WTC11 (cell line): ENCODE data around the gene TTC33. TPM values are rescaled to one million over a fixed set of nuclear protein-coding genes. Genes with fewer than 3 reads are reported as not detected.
"Not testable (repeated sequence)": the region's sequence is repeated elsewhere in the genome, so short reads cannot be mapped to it uniquely, and the experiment has no call there.

Source experiments
- ATAC-seq: fragments of 200-7000 bp; cut with Tn5 transposase; 2 replicates; pipeline ENCODE4 v1.10.0; 2021; ENCODE audit warnings: mild to moderate bottlenecking, moderate library complexity
- CTCF ChIA-PET: fragments of 300-600 bp; sonication (Branson Sonifier 250); formaldehyde crosslinking; loops from one replicate; lab custom pipeline; 2021; ENCODE audit warnings: antibody characterized with exemption; lab: Charles Lee
- POLR2A ChIA-PET: fragments of 350-600 bp; sonication (Branson Sonifier 250); formaldehyde crosslinking; loops from one replicate; lab custom pipeline; 2021; ENCODE audit warnings: antibody characterized with exemption; lab: Charles Lee
- DNase-seq: peaks from one replicate; pipeline ENCODE4 v3.0.0; 2021; ENCODE audit warnings: low spot score
- H3K27ac Mint-ChIP-seq: 2 replicates; pipeline ENCODE4 v1.8.0; 2021; ENCODE audit warnings: mixed read lengths
- H3K27me3 Mint-ChIP-seq: 2 replicates; pipeline ENCODE4 v1.8.0; 2021; ENCODE audit warnings: low read depth, mild to moderate bottlenecking, moderate library complexity, mixed read lengths
- H3K36me3 Mint-ChIP-seq: 2 replicates; pipeline ENCODE4 v1.8.0; 2021; ENCODE audit warnings: mixed read lengths
- H3K4me1 Mint-ChIP-seq: 2 replicates; pipeline ENCODE4 v1.8.0; 2022; ENCODE audit warnings: mixed read lengths
- H3K4me3 Mint-ChIP-seq: 2 replicates; pipeline ENCODE4 v1.8.0; 2021; ENCODE audit warnings: mild to moderate bottlenecking, moderate library complexity, mixed read lengths
- H3K9me3 Mint-ChIP-seq: 2 replicates; pipeline ENCODE4 v1.8.0; 2021; ENCODE audit warnings: mixed read lengths
- ATF1 ChIP-seq: sonication (generic); formaldehyde crosslinking; IDR thresholded peaks from 2 replicates; pipeline ENCODE4 v1.8.1; 2023; ENCODE audit warnings: mild to moderate bottlenecking, moderate library complexity, missing genetic modification reagents
- CREB1 ChIP-seq: sonication (generic); formaldehyde crosslinking; IDR thresholded peaks from 2 replicates; pipeline ENCODE4 v1.8.0; 2023; ENCODE audit warnings: mild to moderate bottlenecking, missing genetic modification reagents
- ELF4 ChIP-seq: sonication (generic); formaldehyde crosslinking; IDR thresholded peaks from 2 replicates; pipeline ENCODE4 v1.8.1; 2022; ENCODE audit warnings: low read depth, mild to moderate bottlenecking, moderate library complexity, missing genetic modification reagents
- FOXJ3 ChIP-seq: sonication (generic); formaldehyde crosslinking; IDR thresholded peaks from 2 replicates; pipeline ENCODE4 v1.9.0; 2021; ENCODE audit warnings: missing genetic modification reagents, mild to moderate bottlenecking, borderline replicate concordance
- total RNA-seq: library from RNA; stranded (reverse); gene quantifications from 3 replicates; pipeline ENCODE4 v1.2.3, GENCODE V29; 2021
- TF ChIP-seq, protein P1 (sequence below): sonication (generic); formaldehyde crosslinking; IDR thresholded peaks from 2 replicates; pipeline ENCODE4 v1.8.0; 2022; ENCODE audit warnings: mild to moderate bottlenecking, missing genetic modification reagents
- TF ChIP-seq, protein P2 (sequence below): sonication (generic); formaldehyde crosslinking; IDR thresholded peaks from 2 replicates; pipeline ENCODE4 v1.8.1; 2023; ENCODE audit warnings: mild to moderate bottlenecking, missing genetic modification reagents
- TF ChIP-seq, protein P3 (sequence below): sonication (generic); formaldehyde crosslinking; IDR thresholded peaks from 2 replicates; pipeline ENCODE4 v1.8.0; 2022; ENCODE audit warnings: mild to moderate bottlenecking, missing genetic modification reagents
- TF ChIP-seq, protein P4 (sequence below): sonication (generic); formaldehyde crosslinking; IDR thresholded peaks from 2 replicates; pipeline ENCODE4 v1.8.1; 2023; ENCODE audit warnings: mild to moderate bottlenecking, missing genetic modification reagents, moderate library complexity

Gene TTC33
- total RNA-seq, 1 experiment from 2014 or later, result 9.2 TPM

DNA sequence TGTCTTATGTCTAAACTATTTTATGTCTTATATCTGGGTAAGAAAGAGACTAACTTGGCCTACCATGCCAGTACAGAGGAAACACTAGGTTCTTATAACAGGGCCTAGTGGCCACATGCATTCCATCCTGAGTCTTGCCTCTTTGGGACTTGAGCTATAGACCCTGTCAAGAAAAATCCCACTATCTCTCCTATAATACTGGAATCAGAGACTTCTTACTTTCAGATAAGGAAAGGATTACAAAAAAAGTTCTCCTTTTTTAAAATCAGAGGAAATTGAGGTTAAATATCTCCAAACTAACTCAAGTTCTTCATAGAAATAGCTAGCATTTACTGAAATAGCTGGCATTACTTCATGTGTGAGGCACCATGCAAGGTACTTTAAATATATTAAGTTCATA is 41.8 kb downstream of the TTC33 start (continued):
- TF ChIP-seq, protein P1, sequence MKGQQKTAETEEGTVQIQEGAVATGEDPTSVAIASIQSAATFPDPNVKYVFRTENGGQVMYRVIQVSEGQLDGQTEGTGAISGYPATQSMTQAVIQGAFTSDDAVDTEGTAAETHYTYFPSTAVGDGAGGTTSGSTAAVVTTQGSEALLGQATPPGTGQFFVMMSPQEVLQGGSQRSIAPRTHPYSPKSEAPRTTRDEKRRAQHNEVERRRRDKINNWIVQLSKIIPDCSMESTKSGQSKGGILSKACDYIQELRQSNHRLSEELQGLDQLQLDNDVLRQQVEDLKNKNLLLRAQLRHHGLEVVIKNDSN (CRISPR knock-in tag), result no peak
- no peak for TF ChIP-seq ATF1
- TF ChIP-seq, protein P2, sequence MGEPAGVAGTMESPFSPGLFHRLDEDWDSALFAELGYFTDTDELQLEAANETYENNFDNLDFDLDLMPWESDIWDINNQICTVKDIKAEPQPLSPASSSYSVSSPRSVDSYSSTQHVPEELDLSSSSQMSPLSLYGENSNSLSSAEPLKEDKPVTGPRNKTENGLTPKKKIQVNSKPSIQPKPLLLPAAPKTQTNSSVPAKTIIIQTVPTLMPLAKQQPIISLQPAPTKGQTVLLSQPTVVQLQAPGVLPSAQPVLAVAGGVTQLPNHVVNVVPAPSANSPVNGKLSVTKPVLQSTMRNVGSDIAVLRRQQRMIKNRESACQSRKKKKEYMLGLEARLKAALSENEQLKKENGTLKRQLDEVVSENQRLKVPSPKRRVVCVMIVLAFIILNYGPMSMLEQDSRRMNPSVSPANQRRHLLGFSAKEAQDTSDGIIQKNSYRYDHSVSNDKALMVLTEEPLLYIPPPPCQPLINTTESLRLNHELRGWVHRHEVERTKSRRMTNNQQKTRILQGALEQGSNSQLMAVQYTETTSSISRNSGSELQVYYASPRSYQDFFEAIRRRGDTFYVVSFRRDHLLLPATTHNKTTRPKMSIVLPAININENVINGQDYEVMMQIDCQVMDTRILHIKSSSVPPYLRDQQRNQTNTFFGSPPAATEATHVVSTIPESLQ (CRISPR knock-in tag), result no peak
- TF ChIP-seq, all 79 proteins: peak for 0

DNA sequence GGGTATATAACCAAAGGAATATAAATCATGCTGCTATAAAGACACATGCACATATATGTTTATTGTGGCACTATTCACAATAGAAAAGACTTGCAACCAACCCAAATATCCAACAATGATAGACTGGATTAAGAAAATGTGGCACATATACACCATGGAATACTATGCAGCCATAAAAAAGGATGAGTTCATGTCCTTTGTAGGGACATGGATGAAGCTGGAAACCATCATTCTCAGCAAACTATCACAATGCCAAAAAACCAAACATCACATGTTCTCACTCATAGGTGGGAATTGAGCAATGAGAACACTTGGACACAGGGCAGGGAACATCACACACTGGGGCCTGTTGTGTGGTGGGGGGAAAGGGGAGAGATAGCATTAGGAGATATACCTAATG is 45.2 kb downstream of the TTC33 start:
- H3K4me3 Mint-ChIP-seq, POLR2A ChIA-PET, CTCF ChIA-PET: not testable (repeated sequence)

DNA sequence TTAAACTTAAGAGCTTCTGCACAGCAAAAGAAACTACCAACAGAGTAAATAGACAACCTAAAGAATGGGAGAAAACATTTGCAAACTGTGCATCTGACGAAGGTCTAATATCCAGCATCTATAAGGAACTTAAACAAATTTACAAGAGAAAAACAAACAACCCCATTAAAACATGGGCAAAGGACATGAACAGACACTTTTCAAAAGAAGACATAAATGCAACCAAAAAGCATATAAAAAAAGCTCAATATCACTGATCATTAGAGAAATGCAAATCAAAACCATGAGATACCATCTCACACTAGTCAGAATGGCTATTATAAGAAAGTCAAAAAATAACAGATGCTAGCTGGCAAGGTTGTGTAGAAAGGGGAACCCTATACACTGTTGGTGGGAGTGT is 50.3 kb downstream of the TTC33 start:
- H3K4me1 Mint-ChIP-seq, H3K27me3 Mint-ChIP-seq, DNase-seq, POLR2A ChIA-PET, CTCF ChIA-PET, ATAC-seq, H3K27ac Mint-ChIP-seq, H3K4me3 Mint-ChIP-seq: not testable (repeated sequence)
- H3K36me3 Mint-ChIP-seq, result peaks cover 34% of the 10 kb centered on the region
- peaks cover 48% of the 10 kb centered on the region for H3K9me3 Mint-ChIP-seq

More for the DNA sequence above, 45.2 kb downstream of the TTC33 start:
- not testable (repeated sequence) for ATAC-seq, H3K4me1 Mint-ChIP-seq, H3K27ac Mint-ChIP-seq, H3K27me3 Mint-ChIP-seq, DNase-seq
- peaks cover 18% of the 10 kb centered on the region for H3K36me3 Mint-ChIP-seq
- H3K9me3 Mint-ChIP-seq, result peaks cover 20% of the 10 kb centered on the region

DNA sequence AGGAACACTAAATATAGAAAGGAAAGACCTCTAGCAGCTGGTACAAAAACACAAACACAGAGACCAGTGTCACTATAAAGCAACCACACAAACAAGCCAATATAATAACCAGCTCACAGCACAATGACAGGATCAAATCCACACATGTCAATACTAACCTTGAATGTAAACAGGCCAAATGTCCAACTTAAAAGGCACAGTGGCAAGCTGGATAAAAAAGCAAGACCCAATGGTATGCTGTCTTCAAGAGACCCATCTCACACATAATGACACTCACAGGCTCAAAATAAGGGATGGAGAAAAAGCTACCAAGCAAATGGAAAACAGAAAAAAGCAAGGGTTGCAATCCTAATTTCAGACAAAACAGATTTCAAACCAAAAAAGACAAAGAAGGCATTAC is 53.7 kb downstream of the TTC33 start:
- H3K27ac Mint-ChIP-seq, ATAC-seq, H3K4me3 Mint-ChIP-seq, POLR2A ChIA-PET, DNase-seq, H3K4me1 Mint-ChIP-seq, H3K27me3 Mint-ChIP-seq, CTCF ChIA-PET: not testable (repeated sequence)
- peaks cover 44% of the 10 kb centered on the region for H3K9me3 Mint-ChIP-seq
- peaks cover 28% of the 10 kb centered on the region for H3K36me3 Mint-ChIP-seq

DNA sequence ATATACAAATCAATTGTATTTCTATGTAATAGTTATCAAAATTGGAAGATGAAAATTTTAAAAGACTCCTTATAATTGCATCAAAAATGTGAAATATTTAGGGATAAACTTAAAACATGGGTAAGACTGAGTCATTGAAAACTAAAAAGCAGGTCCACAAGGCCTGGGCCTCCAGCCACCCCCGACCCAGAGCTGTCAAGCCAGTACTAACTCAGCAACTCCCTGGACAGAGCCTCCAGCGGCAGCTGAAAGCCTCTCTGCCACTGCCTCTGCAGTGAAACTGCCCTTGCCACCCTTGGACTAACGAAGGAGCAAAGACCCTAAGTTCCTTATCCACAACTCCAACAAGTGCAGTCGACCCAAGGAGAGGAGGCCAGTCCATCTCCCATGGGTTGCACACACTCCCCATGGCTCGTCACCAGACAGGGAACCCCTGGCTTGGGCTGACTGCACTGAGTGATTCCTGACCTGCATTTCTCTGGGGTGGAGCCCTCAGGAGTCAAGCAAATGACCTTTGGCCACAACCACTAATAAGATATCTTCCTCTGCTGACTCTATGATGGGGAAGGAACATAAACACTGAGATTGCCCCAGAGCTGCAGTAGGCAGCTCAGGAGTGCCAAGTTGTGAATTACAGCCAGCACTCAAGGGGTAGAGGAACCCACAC is 55.5 kb downstream of the TTC33 start:
- Mint-ChIP-seq H3K27me3 (no peaks in the 10 kb centered on the region; the same call in none of the 2 replicates), H3K4me1 (no peaks in the 10 kb centered on the region), H3K9me3 (peaks cover 49% of the 10 kb centered on the region), H3K4me3 (no peak overlapping the region), H3K27ac (no peak overlapping the region), H3K36me3 (peaks cover 28% of the 10 kb centered on the region)
- ChIA-PET CTCF (no interaction called here), POLR2A (no interaction called here)
- ATAC-seq (no peak), DNase-seq (no peak)
- TF ChIP-seq FOXJ3 (CRISPR knock-in tag) (no peak), ELF4 (no peak), CREB1 (CRISPR knock-in tag) (no peak)
- TF ChIP-seq, protein P3, sequence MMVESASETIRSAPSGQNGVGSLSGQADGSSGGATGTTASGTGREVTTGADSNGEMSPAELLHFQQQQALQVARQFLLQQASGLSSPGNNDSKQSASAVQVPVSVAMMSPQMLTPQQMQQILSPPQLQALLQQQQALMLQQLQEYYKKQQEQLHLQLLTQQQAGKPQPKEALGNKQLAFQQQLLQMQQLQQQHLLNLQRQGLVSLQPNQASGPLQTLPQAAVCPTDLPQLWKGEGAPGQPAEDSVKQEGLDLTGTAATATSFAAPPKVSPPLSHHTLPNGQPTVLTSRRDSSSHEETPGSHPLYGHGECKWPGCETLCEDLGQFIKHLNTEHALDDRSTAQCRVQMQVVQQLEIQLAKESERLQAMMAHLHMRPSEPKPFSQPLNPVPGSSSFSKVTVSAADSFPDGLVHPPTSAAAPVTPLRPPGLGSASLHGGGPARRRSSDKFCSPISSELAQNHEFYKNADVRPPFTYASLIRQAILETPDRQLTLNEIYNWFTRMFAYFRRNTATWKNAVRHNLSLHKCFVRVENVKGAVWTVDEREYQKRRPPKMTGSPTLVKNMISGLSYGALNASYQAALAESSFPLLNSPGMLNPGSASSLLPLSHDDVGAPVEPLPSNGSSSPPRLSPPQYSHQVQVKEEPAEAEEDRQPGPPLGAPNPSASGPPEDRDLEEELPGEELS (CRISPR knock-in tag), result no peak
- TF ChIP-seq, protein P4, sequence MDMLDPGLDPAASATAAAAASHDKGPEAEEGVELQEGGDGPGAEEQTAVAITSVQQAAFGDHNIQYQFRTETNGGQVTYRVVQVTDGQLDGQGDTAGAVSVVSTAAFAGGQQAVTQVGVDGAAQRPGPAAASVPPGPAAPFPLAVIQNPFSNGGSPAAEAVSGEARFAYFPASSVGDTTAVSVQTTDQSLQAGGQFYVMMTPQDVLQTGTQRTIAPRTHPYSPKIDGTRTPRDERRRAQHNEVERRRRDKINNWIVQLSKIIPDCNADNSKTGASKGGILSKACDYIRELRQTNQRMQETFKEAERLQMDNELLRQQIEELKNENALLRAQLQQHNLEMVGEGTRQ (CRISPR knock-in tag), result no peak
- TF ChIP-seq, protein P1 (CRISPR knock-in tag), result no peak
